Naive thymus-derived CD8-positive, alpha-beta T cell (primary cell): ENCODE results near the gene NR0B2. TPM values are rescaled to one million over a fixed set of nuclear protein-coding genes. Genes with fewer than 3 reads are reported as not detected.

Experiments used
- ATAC-seq, 2 donors: fragments of 150-1000 bp; cut with Tn5 transposase in 1 of 2; sonication (Bioruptor Pico), chemical (Tn5 transposase) in 1 of 2; 1 replicate in 1 of 2; 2 replicates in 1 of 2; pipeline ENCODE4 v1.10.0; 2021; ENCODE audit warnings: mild to moderate bottlenecking in 2 of 2, moderate library complexity in 2 of 2
- POLR2A ChIA-PET: fragments of 350-600 bp; sonication (Branson Sonifier 250); formaldehyde crosslinking; loops from one replicate; lab custom pipeline; 2021; ENCODE audit warnings: antibody characterized with exemption; lab: Charles Lee
- DNase-seq, 10 donors: peaks; one replicate each; pipeline versions ENCODE4 v3.0.0 to v3.0.0-alpha.2; 2020 to 2022
- H3K27ac Mint-ChIP-seq, 10 donors: one replicate each; pipeline ENCODE4 v1.8.0; 2020 to 2022; ENCODE audit warnings: mild to moderate bottlenecking in 10 of 10, mixed read lengths in 10 of 10, moderate library complexity in 4 of 10, inconsistent platforms in 1 of 10
- H3K27me3 Mint-ChIP-seq, 5 donors: one replicate each; pipeline ENCODE4 v1.8.0; 2021 to 2022; ENCODE audit warnings: mixed read lengths in 5 of 5
- H3K36me3 Mint-ChIP-seq, 3 donors: one replicate each; pipeline ENCODE4 v1.8.0; 2020 to 2022; ENCODE audit warnings: mixed read lengths in 3 of 3, mild to moderate bottlenecking in 2 of 3, inconsistent platforms in 1 of 3
- H3K4me1 Mint-ChIP-seq, 4 donors: one replicate each; pipeline ENCODE4 v1.8.0; 2021 to 2022; ENCODE audit warnings: mixed read lengths in 4 of 4
- H3K4me3 Mint-ChIP-seq, 10 donors: one replicate each; pipeline ENCODE4 v1.8.0; 2020 to 2022; ENCODE audit warnings: mild to moderate bottlenecking in 10 of 10, mixed read lengths in 10 of 10, moderate library complexity in 6 of 10, inconsistent platforms in 1 of 10
- H3K9me3 Mint-ChIP-seq, 9 donors: one replicate each; pipeline ENCODE4 v1.8.0; 2020 to 2022; ENCODE audit warnings: mixed read lengths in 9 of 9, mild to moderate bottlenecking in 3 of 9, inconsistent platforms in 1 of 9, moderate library complexity in 1 of 9
- polyA plus RNA-seq, 3 donors: library from polyadenylated mRNA; unstranded; fragments of 300-500 nt; fragmentation: Illumina TruSeq; gene quantifications; one replicate each; pipeline ENCODE4 v1.2.3, GENCODE V29; 2021
- total RNA-seq, 8 experiments: library from RNA in 2 of 8; stranded (reverse) in 2 of 8; gene quantifications; one replicate each; pipeline ENCODE4 v1.2.3 and lab custom pipeline; 2021 to 2026

NR0B2 gene
- total and polyA plus RNA-seq, 5 experiments from 2014 or later = 0.18 TPM; not detected in 4

DNA sequence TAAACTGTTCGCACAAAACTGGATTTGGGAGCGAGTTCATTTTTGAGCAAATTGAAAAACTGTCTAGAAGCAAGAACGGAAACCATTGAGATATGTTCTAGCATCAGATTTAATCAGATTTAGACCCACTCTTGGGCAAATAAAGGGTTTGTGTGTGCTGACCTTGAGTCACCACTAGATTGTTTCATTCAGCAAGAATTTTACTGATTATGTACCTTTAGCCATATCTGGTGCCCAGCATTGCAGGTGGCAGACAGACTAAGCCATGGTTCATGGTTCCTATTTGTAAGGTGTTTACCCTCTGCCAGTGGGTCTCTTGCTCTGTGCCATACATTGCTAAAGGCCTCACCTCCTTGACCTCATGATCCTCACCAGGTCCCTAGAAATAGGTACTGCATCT, 9.1 kb upstream of the NR0B2 start:
- ATAC-seq (no peak), DNase-seq (no peak)
- Mint-ChIP-seq H3K27me3 (no peaks in the 10 kb centered on the region), H3K4me3 (peak overlapping the region; percentile 88 to 98 (median 96)), H3K36me3 (peaks cover 0 to 40% (median 4%) of the 10 kb centered on the region in 3 donors), H3K9me3 (no peaks in the 10 kb centered on the region), H3K27ac (peak overlapping the region in 9 of 10 donors; percentile 63 to 99 (median 98)), H3K4me1 (peaks cover 16 to 44% (median 41%) of the 10 kb centered on the region in 4 donors)
- POLR2A ChIA-PET = interaction anchor here (3.5 kb wide), 1 partner anchor 23 kb away, joined by 33 read pairs; the partner anchor contains the start of gene GPATCH3

DNA sequence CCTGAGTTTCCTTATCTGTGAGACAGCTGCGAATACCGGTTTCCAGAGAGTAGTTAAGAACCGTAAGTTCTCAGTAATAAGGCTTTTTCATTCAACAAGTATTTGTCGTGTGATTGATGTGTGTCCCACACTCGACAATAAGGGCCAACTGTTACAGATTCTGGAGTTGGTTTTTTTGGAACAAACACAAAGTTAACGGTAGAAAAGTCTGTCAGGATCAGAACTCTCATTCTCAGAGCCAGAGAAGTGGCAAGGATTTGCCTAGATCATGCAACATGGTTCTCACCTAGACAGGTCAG, 8.6 kb upstream of the NR0B2 start:
- Mint-ChIP-seq H3K4me1 (peaks cover 14 to 44% (median 41%) of the 10 kb centered on the region in 4 donors), H3K27ac (peak overlapping the region; percentile 89 to 99 (median 98)), H3K9me3 (no peaks in the 10 kb centered on the region), H3K4me3 (peak overlapping the region; percentile 88 to 98 (median 96)), H3K36me3 (peaks cover 0 to 35% (median 2%) of the 10 kb centered on the region in 3 donors), H3K27me3 (no peaks in the 10 kb centered on the region)
- POLR2A ChIA-PET = interaction anchor here (0.8 to 3.5 kb wide), 3 partner anchors 23 to 88 kb away, joined by 3 to 33 read pairs (median 4); partner anchors contain the start of genes GPATCH3 and KDF1
- DNase-seq = no peak
- ATAC-seq = no peak

GRCh38 chr1:26921540-26922430, 8.0 kb upstream of the NR0B2 start, which contains the start of gene NUDC:
Gene NUDC (plus strand): TSS chr1:26921743. CDS start chr1:26921849, 106 bp downstream.
- H3K27me3 Mint-ChIP-seq = no peaks in the 10 kb centered on the region
- POLR2A ChIA-PET = interaction anchor here (0.8 to 3.5 kb wide), 5 partner anchors 13 to 88 kb away, joined by 3 to 33 read pairs (median 4); partner anchors contain the start of genes GPATCH3 and KDF1
- ATAC-seq (peak; percentile 90 to 94), DNase-seq (peak; percentile 92 to 97 (median 95))
- H3K4me1 Mint-ChIP-seq = peaks cover 11 to 40% (median 37%) of the 10 kb centered on the region in 4 donors
- H3K9me3 Mint-ChIP-seq = no peaks in the 10 kb centered on the region
- H3K36me3 Mint-ChIP-seq = peaks cover 0 to 29% (median 2%) of the 10 kb centered on the region in 3 donors
- H3K4me3 Mint-ChIP-seq = peak within 1 kb of the TSS; percentile 88 to 98 (median 96)
- H3K27ac Mint-ChIP-seq = peak within 1 kb of the TSS; percentile 89 to 99 (median 98)

DNA sequence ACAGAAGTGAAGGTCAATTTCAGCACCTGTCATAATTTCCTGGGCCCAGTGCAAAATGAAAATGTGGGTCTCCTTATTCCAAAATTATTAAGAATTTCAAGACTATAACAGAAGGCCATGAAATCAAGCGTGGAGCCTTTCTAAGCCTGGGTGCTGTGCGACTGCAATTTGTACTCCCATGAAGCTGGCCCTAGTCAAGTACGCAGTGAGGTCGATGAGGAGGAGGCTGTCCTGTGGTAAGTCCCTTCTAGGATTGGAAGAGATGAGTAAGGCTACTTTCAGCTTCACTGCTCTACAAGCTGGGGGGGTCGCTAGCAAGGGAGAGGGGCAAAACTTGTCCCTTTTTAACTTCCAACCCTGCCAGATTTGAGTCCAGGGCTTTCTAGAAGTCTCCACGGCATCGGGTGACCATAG, 7.4 kb upstream of the NR0B2 start:
- ATAC-seq = peak; percentile 54 to 60
- DNase-seq = no peak
- peaks cover 0 to 23% (median 2%) of the 10 kb centered on the region in 3 donors for H3K36me3 Mint-ChIP-seq
- peak overlapping the region; percentile 88 to 98 (median 96) for H3K4me3 Mint-ChIP-seq
- POLR2A ChIA-PET = interaction anchor here (0.7 to 3.5 kb wide), 5 partner anchors 12 to 134 kb away, joined by 3 to 33 read pairs (median 3); partner anchors contain the start of gene GPATCH3
- no peaks in the 10 kb centered on the region for H3K9me3 Mint-ChIP-seq
- peaks cover 11 to 38% (median 35%) of the 10 kb centered on the region in 4 donors for H3K4me1 Mint-ChIP-seq
- peak overlapping the region; percentile 89 to 99 (median 98) for H3K27ac Mint-ChIP-seq
- no peaks in the 10 kb centered on the region for H3K27me3 Mint-ChIP-seq

DNA sequence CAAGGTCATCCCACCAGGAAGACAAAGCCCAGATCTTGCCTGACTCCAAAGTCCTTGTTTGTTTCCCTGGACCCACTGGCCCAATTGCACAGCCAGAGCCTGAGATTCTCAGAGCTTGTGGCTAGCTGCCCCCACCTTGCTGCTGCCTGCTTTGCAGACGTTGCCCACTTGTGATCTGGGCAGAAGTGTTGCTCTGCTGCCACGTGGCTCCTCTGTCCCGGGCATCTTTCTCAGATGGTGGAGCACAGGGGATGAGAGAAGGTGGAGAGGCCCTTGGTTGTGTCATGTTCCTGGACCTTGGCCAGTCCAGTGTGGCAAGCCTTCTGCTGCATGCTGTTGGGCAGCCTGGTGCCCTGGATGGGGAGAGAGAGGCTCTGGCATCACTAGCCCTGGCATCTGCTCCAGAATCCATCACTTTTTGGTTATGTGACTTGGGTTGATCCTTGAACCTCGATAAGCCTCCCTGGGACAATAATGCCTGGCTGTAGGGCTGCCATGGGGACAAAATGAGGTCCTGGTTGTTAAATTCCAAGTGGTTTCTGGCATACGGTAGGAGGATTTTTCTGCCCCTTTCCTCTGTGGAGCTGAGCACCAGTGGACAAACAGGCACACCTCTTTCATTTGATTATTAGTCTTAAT, 1.5 kb upstream of the NR0B2 start:
- H3K27ac Mint-ChIP-seq = no peak overlapping the region

GRCh38 chr1:26913389-26913753, 404 bp downstream of the NR0B2 start:
- no peak for DNase-seq
- H3K27me3 Mint-ChIP-seq = peaks cover 0 to 2% (median 0%) of the 10 kb centered on the region in 5 donors
- H3K9me3 Mint-ChIP-seq = no peaks in the 10 kb centered on the region
- ATAC-seq = no peak
- POLR2A ChIA-PET = interaction anchor here (0.7 to 1.5 kb wide), 2 partner anchors 27 to 413 kb away, joined by 3 read pairs; no protein-coding TSS in a partner anchor
- H3K4me3 Mint-ChIP-seq = no peak overlapping the region
- peaks cover 0 to 4% (median 0%) of the 10 kb centered on the region in 4 donors for H3K4me1 Mint-ChIP-seq
- peak overlapping the region in 1 of 10 donors; percentile 62 for H3K27ac Mint-ChIP-seq
- H3K36me3 Mint-ChIP-seq = no peaks in the 10 kb centered on the region

More for the DNA sequence above, 1.5 kb upstream of the NR0B2 start:
- ATAC-seq (no peak), DNase-seq (no peak)
- no peaks in the 10 kb centered on the region for H3K36me3 Mint-ChIP-seq
- H3K4me3 Mint-ChIP-seq = no peak overlapping the region
- H3K27me3 Mint-ChIP-seq = no peaks in the 10 kb centered on the region
- peaks cover under 1 to 3% (median 2%) of the 10 kb centered on the region in 4 donors for H3K4me1 Mint-ChIP-seq
- POLR2A ChIA-PET = interaction anchor here (1.2 kb wide), 1 partner anchor 15 kb away, joined by 4 read pairs; the partner anchor contains the start of gene GPATCH3
- no peaks in the 10 kb centered on the region for H3K9me3 Mint-ChIP-seq

GRCh38 chr1:26912147-26912490, 1.7 kb downstream of the NR0B2 start:
- peaks cover 0 to 2% (median 0%) of the 10 kb centered on the region in 5 donors for H3K27me3 Mint-ChIP-seq
- POLR2A ChIA-PET = interaction anchor here (0.6 kb wide), 1 partner anchor 196 kb away, joined by 3 read pairs; no protein-coding TSS in a partner anchor

DNA sequence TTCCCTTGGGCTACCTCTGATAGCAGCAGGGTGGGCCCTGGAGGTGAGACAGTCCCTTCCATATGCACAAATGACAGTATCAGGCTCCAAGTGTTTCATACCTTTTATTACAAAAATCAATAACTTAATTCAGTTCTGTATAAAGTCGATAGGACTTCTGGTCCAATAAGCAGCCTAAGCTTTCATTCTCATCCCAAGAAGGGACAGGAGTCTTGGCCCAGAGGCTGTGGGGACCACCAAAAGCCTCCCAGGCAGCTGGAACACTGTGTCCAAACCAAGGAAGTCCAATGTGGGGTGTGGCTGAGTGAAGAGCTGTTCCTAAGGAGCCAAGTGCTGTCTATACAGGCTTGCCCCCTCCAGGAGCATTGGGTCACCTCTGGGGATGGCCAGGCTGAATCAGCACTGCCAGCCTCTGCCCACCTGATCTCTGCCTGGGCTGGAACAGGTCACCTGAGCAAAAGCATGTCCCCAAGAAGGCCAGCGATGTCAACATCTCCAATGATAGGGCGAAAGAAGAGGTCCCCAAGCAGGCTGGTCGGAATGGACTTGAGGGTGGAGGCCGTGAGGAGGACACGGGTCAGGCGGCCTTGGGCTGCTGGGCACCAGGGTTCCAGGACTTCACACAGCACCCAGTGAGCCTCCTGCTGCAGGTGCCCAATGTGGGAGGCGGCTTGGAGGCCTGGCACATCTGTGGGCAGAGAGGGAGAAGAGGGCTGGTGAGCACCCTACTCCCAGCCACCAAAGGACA, 2.2 kb downstream of the NR0B2 start:
- Mint-ChIP-seq H3K4me1 (peaks cover 0 to 4% (median 0%) of the 10 kb centered on the region in 4 donors), H3K4me3 (no peak overlapping the region), H3K36me3 (no peaks in the 10 kb centered on the region), H3K27ac (no peak overlapping the region), H3K27me3 (peaks cover 0 to 2% (median 0%) of the 10 kb centered on the region in 5 donors), H3K9me3 (no peaks in the 10 kb centered on the region)
- POLR2A ChIA-PET = no interaction called here
- DNase-seq (no peak), ATAC-seq (no peak)

More at GRCh38 chr1:26912147-26912490, 1.7 kb downstream of the NR0B2 start:
- ATAC-seq (no peak), DNase-seq (no peak)
- Mint-ChIP-seq H3K9me3 (no peaks in the 10 kb centered on the region), H3K4me1 (peaks cover 0 to 4% (median 0%) of the 10 kb centered on the region in 4 donors), H3K36me3 (no peaks in the 10 kb centered on the region), H3K4me3 (no peak overlapping the region), H3K27ac (peak overlapping the region in 1 of 10 donors; percentile 17)

DNA sequence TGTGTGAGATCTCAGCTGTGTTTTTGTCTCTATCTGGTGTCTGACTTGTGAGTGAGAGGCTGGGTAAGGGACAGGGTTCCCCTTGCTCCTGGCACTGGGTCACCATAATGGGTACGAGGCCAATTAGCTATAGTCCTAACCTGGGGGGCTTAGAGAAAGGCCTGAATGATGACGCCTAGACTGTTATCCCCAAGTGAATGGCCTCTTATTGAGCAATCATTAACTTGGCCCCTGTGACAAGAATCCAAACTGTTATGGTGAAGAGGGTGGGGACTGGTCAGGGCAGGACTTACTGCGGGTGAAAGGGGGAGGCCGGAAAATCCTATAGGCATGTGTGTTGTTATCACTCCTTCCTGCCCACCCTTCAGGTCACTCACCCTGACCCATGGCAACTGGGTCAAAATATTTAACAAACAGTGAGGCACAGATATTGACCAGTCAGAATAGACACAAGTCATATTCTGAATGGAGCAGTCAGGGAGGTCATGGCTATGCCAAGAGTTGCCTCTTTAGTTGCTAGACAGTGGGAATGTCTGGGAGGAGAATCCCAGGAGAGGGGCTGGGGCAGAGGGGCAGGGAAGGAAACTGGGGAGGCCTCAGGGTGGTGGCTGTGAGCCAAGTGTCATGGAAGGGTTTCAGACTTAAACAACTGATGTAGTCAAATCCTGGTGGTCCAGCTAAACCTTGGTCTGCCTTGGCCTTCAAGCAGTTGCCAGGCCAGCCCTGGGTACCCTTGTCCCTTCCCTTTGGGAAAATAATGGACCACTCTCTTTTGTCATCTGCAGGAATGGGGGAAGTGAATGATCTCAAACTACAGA, 3.2 kb downstream of the NR0B2 start:
- H3K27me3 Mint-ChIP-seq = peaks cover 0 to 2% (median 0%) of the 10 kb centered on the region in 5 donors
- peaks cover 0 to 4% (median 0%) of the 10 kb centered on the region in 4 donors for H3K4me1 Mint-ChIP-seq
- H3K27ac Mint-ChIP-seq = peak overlapping the region in 2 of 10 donors; percentile 66
- H3K36me3 Mint-ChIP-seq = no peaks in the 10 kb centered on the region
- POLR2A ChIA-PET = no interaction called here
- ATAC-seq (no peak), DNase-seq (no peak)
- no peak overlapping the region for H3K4me3 Mint-ChIP-seq
- no peaks in the 10 kb centered on the region for H3K9me3 Mint-ChIP-seq

- H3K36me3 Mint-ChIP-seq = no peaks in the 10 kb centered on the region
- no peak overlapping the region for H3K4me3 Mint-ChIP-seq
- peak overlapping the region in 2 of 10 donors; percentile 8 to 66 for H3K27ac Mint-ChIP-seq
- DNase-seq (no peak), ATAC-seq (no peak)
- peaks cover 0 to 2% (median 0%) of the 10 kb centered on the region in 5 donors for H3K27me3 Mint-ChIP-seq
- POLR2A ChIA-PET = no interaction called here
- H3K9me3 Mint-ChIP-seq = no peaks in the 10 kb centered on the region
- peaks cover 0 to 4% (median 0%) of the 10 kb centered on the region in 4 donors for H3K4me1 Mint-ChIP-seq
These were observed 3.8 kb downstream of the NR0B2 start for GRCh38 chr1:26909951-26910342.
